ENCODE results near the gene OR2AE1. TPM values are rescaled to one million over a fixed set of nuclear protein-coding genes. Genes with fewer than 3 reads are reported as not detected.

Gene OR2AE1
- total RNA-seq, 1 experiment from 2014 or later, result not detected

Other genes starting within 250 kb of the OR2AE1 start
- gene CYP3A5, start 197.0 kb downstream of the OR2AE1 start, total RNA-seq (2022), result 0.58 and 0.83 TPM in 2 replicates
- not detected in 2 replicates for gene CYP3A7, start 141.8 kb downstream of the OR2AE1 start, total RNA-seq (2022)
- not detected in 2 replicates for gene CYP3A4, start 92.8 kb downstream of the OR2AE1 start, total RNA-seq (2022)
- gene CYP3A43, start 49.0 kb downstream of the OR2AE1 start, total RNA-seq (2022), result not detected in 2 replicates
- gene TRIM4, start 42.5 kb upstream of the OR2AE1 start, total RNA-seq (2022), result 28.1 and 28.2 TPM in 2 replicates
- not detected in 2 replicates for gene GJC3, start 52.6 kb upstream of the OR2AE1 start, total RNA-seq (2022)
- 0.58 and 0.59 TPM in 2 replicates for gene AZGP1, start 99.0 kb upstream of the OR2AE1 start, total RNA-seq (2022)
- gene ZKSCAN1, start 138.6 kb upstream of the OR2AE1 start, total RNA-seq (2022), result 80.2 and 86.2 TPM in 2 replicates
- 13.8 and 14.7 TPM in 2 replicates for gene ZSCAN21, start 172.7 kb upstream of the OR2AE1 start, total RNA-seq (2022)
- gene ZNF3, start 204.7 kb upstream of the OR2AE1 start, total RNA-seq (2022), result 23.7 and 24.8 TPM in 2 replicates
- gene COPS6, start 211.9 kb upstream of the OR2AE1 start, total RNA-seq (2022), result 85.2 and 103 TPM in 2 replicates
- 38.5 and 67.8 TPM in 2 replicates for gene MCM7, start 224.4 kb upstream of the OR2AE1 start, total RNA-seq (2022)
- gene AP4M1, start 224.6 kb upstream of the OR2AE1 start, total RNA-seq (2022), result 13.5 and 13.6 TPM in 2 replicates
- 47.2 and 58.9 TPM in 2 replicates for gene TAF6, start 242.3 kb upstream of the OR2AE1 start, total RNA-seq (2022)
- gene CNPY4, start 242.6 kb upstream of the OR2AE1 start, total RNA-seq (2022), result 2.9 and 3.0 TPM in 2 replicates
- 2.5 and 3.2 TPM in 2 replicates for gene MBLAC1, start 249.9 kb upstream of the OR2AE1 start, total RNA-seq (2022)

Measured in MCF 10A (cell line).